HuH-7 (cell line): ENCODE data around the gene RNF151.
"Not testable (repeated sequence)": the region's sequence is repeated elsewhere in the genome, so short reads cannot be mapped to it uniquely, and the experiment has no call there.

Source experiments
- DNase-seq: peaks from one replicate; pipeline ENCODE4 v3.0.0; 2011; ENCODE audit warnings: low spot score

The RNF151 gene

DNA sequence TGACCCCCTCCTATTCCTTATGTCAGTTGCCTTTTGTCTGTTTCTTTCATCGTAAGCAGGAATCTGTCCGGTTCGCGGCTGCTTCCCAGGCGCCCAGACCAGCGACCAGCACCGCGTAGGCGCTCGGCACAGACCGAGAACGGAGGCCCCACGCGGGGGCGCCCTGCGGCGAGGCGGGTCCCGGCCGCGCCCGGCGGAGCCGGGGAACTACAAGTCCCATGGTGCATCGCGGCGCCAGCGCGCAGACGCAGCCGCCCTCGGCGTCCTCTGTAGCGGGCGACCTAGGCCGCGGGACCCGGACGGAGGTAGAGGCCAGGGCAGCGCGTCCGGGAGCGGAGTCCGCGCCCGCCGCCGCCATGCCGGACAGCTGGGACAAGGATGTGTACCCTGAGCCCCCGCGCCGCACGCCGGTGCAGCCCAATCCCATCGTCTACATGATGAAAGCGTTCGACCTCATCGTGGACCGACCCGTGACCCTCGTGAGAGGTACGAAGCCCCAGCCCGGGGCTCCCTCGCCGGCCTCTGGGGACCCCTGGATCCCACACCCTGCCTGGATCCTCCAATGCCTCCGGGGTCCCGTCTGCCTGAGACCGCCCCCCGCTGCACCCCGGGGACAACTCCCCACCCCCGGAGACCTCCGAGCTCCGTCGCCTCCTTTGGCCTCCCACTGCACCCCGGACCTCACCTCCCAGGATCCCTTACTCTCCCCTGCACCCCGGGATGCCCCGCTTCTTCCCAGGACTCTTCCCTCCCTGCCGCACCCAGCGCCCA is 7.2 kb upstream of the RNF151 start, which contains the start of gene NDUFB10:
Gene NDUFB10, plus strand, starts transcription at position 270 of the 771 bp plus-strand sequence. Its CDS starts 87 bp downstream, at position 357.
- DNase-seq = peak; percentile 86

DNA sequence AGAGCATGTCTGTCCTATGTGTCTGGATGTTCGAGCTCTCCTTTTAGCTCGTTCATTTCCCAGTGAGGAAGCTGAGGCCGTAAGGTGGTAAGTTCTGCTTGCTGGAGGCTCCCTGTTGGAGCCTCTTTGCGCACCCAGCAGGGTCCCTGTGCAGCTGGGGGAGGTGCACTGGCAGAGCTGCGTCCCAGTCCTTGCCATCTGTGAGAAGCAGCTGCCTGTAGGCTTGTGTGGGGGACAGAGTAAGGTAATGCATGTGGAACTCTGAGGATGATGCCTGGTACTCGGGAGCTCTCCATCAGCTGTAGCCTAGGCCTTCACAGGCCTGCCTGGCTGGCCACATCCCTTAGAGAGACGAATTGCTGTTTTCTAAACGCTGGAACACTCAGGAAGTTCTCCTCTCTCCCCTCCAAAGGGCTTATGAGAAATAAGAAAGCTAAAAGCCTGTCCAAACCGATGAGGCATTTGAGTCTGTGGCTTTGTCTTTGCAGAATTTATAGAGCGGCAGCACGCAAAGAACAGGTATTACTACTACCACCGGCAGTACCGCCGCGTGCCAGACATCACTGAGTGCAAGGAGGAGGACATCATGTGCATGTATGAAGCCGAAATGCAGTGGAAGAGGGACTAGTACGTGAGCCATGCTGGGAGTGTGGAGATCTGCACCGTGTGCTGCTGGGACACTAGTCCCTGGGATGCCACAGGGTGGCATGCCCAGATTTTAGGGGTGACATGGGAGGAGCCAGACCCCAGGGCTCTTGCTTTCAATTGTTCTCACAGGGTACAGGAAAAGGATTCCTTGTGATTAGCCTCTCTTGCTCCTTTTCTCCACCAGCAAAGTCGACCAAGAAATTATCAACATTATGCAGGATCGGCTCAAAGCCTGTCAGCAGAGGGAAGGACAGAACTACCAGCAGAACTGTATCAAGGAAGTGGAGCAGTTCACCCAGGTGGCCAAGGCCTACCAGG is 5.7 kb upstream of the RNF151 start:
- no peak for DNase-seq

DNA sequence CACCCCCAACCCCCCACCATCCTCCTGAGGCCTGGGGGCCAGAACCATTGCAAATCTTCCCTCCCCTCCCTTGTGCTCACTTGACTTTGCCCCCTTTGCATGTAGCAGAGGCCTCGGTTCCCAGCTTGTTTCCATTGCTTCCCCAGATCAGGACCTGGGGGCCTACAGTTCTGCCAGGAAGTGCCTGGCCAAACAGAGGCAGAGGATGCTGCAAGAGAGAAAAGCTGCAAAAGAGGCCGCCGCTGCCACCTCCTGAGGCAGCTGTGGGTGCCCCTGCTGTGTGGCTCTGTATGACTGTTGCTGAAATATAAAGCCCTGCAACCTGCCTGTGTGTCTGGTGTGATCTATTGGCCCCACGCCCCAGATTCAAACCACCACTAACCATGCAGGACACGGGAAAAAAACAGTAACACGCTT is 5.0 kb upstream of the RNF151 start:
- DNase-seq = no peak

- DNase-seq = not testable (repeated sequence)
Measured at GRCh38 chr16:1962161-1963153, 4.2 kb upstream of the RNF151 start.

- DNase-seq = no peak
Measured at GRCh38 chr16:1963806-1964505, 2.7 kb upstream of the RNF151 start.

- DNase-seq = peak; percentile 99
Measured at GRCh38 chr16:1964506-1965395, 1.9 kb upstream of the RNF151 start, which contains the start of gene RPS2. Gene RPS2 (minus strand): TSS chr16:1964826. CDS start chr16:1964625, 201 bp downstream.

- no peak for DNase-seq
Measured at GRCh38 chr16:1965396-1966001, 1.2 kb upstream of the RNF151 start.

DNA sequence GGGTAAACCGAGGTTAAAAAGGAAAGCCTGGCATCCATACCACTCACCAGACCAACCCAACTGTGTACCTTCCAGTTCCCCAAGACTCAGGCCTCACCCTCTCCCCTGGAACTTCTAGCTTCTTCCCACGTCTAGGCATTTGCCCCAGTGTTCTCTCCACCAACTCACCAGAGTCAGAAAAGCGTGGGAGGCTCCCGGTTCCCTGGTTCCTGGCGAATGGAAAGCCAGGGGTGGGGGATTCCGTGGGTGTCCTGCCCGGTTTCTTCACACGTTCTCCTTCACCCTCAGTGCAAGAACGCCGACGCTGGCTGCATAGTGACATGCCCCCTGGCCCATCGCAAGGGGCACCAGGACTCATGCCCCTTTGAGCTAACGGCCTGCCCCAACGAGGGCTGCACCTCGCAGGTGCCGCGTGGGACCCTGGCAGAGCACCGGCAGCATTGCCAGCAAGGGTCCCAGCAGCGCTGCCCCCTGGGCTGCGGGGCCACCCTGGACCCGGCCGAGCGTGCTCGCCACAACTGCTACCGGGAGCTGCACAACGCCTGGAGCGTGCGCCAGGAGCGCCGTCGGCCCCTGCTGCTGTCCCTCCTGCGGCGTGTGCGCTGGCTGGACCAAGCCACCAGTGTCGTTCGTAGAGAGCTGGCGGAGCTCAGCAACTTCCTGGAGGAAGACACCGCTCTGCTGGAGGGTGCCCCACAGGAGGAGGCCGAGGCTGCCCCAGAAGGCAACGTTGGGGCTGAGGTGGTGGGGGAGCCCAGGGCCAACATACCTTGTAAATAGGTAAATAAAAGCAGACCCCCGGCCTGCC is 1.7 kb downstream of the RNF151 start:
- DNase-seq = no peak

DNA sequence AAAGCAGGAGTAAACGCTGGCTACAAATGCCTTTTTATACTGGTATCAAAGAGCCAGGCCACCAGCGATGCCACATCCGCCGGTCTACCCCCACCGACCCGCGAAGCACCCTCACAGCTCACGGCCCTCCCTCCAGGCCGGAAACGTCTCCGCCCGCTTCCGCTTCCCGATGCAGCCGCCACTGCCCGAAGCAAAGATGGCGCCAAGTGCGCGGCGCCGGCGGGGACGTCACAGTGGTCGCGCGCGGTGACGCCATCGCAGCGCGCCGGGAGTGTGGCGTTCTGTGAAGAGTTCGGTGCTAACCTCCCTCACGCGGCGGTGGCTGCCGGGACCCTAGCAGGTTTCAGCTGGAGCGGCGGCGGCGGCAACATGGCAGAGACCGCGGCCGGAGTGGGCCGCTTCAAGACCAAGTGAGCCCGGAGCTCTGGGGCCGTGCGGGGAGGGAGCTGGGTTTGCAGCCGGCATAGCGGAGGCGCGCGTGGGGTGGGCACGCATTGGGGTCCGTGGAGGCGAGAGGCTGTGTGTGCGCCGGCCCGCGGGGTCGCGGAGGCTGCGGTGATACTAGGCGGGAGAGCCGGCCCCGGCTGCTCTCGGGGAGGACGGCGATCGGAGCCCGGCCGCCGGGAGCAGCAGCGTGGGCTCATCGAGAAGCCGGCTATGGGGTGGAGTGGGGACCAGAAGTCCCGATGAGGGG is 5.3 kb downstream of the RNF151 start, which contains the start of gene TBL3:
Gene TBL3, plus strand, starts transcription at position 258 of the 694 bp plus-strand sequence. Its CDS starts 112 bp downstream, at position 370.
- peak; percentile 97 for DNase-seq

DNA sequence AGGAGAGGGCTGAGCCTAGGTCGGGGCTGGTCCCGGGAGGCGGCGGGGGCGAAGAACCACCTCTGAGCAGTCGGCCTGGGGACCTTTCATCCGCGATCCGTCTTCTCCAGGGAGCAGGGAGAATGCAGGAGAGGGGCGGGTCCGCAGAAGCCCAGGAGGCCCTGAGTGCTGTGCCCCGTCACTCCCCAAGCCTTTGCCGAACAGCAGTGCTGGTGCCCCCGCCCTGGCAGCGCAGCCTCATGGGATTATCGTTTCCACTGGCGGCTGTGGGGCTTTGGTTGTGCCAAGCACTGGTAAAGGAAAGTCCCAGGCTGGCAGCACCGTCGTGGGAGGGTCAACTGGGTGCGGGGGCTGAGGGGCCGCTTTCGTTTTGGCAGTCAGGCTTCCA is 5.8 kb downstream of the RNF151 start:
- no peak for DNase-seq

- no peak for DNase-seq
Measured at GRCh38 chr16:1973461-1974156, 7.0 kb downstream of the RNF151 start.

DNA sequence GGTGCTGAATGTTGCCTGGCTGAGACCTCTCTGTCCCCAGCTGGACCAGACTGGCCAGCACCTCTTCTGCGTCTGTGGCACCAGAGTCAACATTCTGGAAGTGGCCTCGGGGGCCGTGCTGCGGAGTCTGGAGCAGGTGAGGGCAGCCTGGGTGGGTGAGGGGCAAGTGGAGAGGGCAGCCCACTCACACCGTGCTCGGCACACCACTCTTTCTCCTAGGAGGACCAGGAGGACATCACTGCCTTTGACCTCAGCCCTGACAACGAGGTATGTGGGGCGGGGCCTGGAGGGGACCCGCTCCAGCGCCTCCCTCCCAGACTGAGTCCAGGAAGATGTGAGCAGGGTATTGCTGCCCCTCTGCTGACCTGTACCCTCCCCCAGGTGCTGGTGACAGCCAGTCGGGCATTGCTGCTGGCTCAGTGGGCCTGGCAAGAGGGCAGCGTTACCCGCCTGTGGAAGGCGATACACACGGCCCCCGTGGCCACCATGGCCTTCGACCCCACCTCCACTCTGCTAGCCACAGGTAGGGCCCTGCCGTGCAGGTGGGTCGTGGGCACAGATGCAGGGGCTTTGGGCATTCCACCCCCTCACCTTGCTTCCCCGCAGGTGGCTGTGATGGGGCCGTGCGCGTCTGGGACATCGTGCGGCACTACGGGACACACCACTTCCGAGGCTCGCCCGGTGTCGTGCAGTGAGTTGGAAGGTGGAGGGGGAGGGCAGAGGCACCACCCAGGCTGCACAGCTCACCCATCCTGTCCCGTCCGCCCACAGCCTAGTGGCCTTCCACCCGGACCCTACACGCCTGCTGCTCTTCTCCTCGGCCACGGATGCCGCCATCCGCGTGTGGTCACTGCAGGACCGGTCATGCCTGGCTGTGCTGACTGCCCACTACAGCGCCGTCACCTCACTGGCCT is 7.8 kb downstream of the RNF151 start:
- DNase-seq = no peak

DNA sequence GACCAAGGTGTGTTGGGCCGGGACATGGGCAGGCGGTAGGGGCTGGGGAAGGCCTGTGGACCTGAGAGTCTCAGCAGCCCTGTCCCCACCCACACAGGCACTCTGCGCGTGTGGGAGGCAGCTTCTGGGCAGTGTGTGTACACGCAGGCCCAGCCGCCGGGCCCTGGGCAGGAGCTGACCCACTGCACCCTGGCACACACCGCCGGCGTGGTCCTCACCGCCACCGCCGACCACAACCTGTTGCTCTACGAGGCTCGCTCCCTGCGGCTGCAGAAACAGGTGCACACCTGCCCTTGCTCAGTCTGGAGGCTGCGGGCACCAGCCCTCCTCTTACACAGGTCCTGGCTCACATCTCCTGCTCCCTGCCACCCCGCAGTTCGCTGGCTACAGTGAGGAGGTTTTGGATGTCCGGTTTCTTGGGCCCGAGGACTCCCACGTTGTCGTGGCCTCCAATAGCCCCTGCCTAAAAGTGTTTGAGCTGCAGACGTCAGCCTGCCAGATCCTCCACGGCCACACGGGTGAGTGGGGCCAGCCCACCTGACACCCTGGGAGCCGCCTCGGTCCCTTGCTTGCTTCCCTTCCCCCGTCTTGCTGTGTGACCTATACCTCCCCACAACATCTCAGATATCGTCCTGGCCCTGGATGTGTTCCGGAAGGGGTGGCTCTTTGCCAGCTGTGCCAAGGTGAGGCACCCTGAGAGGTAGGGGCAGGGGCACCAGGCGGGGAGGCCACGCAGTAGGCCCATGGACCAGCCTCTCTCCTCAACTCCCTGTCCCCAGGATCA is 9.0 kb downstream of the RNF151 start:
- DNase-seq = no peak

DNA sequence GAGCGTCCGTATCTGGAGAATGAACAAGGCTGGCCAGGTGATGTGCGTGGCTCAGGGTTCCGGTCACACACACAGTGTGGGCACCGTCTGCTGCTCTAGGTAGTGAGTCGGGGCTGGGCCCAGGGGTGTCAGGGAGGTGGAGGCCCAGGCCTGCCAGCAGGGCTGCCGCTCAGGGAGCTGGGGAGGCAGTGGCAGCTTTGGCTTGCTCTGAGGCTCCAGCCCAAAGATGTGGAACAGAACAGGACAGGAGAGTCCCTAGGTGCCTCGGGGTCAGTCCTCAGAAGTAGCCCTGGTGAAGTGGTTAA is 9.5 kb downstream of the RNF151 start:
- no peak for DNase-seq
